ENCODE measurements around the gene OR56B1.

DNA sequence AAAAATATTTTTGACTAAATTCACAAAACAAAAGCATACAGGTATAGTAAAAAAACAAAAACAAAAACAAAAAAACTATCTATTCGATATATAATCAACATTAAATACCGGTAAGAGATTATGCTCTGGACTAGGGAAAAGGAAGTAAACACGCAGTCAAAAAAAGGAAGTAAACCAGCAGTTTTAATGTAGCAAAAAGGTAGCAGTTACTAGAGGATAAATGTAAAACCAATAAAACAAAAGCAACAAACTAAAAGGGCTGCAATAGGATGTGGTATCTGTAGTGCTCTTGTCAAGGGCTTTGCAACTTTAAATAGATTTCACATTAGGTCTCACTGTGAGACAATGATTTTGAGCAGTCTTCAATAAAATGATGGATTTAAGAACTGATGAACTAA lies 44.3 kb upstream of the OR56B1 start:
- TF ChIP-seq, protein P1, sequence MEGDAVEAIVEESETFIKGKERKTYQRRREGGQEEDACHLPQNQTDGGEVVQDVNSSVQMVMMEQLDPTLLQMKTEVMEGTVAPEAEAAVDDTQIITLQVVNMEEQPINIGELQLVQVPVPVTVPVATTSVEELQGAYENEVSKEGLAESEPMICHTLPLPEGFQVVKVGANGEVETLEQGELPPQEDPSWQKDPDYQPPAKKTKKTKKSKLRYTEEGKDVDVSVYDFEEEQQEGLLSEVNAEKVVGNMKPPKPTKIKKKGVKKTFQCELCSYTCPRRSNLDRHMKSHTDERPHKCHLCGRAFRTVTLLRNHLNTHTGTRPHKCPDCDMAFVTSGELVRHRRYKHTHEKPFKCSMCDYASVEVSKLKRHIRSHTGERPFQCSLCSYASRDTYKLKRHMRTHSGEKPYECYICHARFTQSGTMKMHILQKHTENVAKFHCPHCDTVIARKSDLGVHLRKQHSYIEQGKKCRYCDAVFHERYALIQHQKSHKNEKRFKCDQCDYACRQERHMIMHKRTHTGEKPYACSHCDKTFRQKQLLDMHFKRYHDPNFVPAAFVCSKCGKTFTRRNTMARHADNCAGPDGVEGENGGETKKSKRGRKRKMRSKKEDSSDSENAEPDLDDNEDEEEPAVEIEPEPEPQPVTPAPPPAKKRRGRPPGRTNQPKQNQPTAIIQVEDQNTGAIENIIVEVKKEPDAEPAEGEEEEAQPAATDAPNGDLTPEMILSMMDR (IDR thresholded peaks at IDR 0.05): no peak
- TF ChIP-seq EP300 (IDR thresholded peaks at IDR 0.05) (no peak), POLR2A (IDR thresholded peaks at IDR 0.05; ENCODE audit: low read depth) (no peak)
